SKM-1 treated with dmso at 0.1 percent for 144 hours (cell line): ENCODE results near the gene TMEM232.

Experiments used
- DNase-seq: peaks from one replicate; lab custom pipeline; 2025; ENCODE audit not compliant: unreplicated experiment; lab: John Stamatoyannopoulos, UW

The TMEM232 gene

DNA sequence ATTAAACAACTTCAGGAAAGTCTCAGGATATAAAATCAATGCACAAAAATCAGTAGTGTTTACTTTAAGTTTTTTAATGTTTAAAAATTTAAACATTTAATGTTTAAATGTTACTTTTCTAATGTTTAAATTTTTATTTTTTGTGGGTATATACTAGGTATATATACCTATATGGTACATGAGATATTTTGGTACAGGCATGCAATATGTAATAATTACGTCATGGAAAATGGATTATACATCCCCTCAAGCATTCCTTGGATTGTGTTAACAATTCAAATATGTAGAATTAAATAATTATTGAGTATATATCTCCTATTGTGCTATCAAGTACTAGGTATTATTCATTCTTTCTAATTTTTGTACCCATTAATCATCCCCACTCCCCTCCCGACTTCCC is 291.3 kb downstream of the TMEM232 start:
- DNase-seq, result no peak

DNA sequence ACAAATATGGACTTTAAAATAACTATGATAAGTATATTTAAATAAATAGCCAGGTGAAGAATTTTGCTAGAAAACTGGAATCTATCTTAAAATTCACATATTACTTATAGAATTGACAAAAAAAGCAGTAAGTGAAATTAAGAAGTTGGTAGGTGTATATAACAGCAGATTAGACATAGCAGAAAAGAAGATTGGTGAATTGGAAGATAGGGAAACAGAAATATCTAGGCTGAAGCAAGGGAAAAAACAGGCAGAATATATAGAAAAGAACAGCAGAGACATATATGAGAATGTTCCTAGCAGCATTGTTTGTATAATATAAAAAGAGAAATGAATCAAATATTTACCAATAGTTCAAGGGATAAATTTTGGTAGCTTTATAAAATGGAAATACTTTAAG is 294.9 kb downstream of the TMEM232 start:
- DNase-seq, result no peak

DNA sequence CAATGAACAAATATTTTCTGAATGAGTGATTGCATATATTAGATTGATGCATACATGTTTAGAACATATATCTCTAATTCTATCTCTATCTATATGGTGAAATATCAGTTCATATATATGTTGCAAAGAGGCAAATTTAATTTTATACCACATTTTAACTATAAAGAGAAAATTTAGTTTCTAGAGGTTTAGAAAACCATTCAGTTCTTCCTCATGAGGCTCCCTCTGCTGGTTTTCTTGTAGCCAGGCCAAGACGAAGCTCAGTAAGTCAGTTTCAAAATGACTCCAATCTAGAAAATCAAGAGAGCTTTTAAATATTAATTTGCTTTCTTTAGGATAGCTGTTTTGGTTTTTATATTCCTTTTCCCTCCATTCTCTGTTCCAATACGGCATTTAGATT is 312.1 kb downstream of the TMEM232 start:
- DNase-seq, result no peak

DNA sequence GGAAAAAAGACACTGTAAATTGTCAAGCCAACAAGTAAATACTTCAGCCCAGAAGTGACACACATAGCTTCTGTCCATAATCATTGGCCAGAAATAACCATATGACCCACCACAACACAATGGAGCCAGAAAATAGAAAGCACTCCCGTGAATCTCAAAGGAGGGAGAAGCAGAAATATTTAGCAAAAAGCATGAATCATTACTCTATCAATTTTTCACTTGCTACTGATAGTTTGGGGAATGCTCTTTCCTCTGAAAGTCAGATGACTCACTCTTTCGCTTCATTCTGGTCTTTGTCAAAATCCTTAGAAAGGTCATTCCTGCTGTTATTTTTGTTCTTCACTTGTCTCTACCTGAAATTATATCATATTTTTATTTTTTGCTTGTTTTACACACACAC is 312.6 kb downstream of the TMEM232 start:
- no peak for DNase-seq

DNA sequence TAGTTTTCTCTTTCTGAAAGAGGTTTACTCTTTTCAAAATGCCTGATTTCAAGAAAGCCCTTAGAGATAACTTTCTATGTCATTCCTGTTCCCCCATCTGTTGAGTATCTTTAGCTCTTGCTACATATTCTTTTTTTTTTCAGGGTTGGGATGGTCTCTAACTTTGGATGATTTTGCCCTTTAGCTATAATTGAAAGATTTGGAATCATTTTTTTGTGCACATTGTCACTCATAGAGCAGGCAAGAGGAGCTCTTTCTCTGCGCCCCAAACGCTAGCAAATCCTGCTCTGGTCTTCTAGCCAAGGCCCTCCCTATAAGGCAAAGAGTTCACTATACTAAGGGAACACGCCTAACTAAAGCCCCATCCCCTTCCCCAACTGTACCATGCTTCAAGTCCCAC is 316.9 kb downstream of the TMEM232 start:
- no peak for DNase-seq

DNA sequence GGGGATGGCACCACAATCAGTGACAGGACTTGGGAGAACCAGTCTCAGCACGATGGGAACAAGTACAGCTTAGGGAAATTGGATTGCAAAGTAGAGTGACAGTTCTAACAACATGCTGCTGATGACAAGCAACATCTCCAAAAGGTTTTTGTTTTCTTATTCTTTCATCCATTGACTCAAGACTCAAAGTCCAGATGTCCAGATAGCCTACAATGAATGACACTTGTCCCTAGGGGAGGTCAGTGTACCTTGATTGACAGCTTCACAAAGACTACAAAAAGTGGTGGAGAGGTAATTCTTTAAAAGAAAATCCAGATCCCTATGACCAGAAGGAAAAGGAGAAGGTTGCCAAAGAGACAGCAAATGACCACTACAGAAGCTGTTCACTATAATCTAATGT is 323.9 kb downstream of the TMEM232 start:
- DNase-seq, result no peak

DNA sequence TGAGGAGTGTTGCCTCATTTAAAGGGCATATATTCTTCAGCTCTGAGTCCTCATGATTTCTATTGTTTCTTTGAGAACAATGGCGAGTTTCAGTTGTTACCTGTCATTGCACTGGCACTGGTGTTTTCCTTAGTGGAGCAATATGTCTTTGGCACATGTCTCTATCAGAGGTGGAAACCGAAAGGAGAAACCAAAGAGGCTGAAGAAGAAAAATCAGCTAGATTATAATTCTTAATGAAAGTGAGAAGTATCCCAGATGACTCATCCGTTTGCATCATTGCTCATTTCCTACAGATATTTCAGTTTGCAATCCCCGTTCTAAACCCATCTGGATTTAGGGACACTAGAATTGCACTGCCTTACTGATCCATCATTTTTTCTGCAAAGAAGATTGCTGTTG is 324.6 kb downstream of the TMEM232 start:
- DNase-seq, result no peak

DNA sequence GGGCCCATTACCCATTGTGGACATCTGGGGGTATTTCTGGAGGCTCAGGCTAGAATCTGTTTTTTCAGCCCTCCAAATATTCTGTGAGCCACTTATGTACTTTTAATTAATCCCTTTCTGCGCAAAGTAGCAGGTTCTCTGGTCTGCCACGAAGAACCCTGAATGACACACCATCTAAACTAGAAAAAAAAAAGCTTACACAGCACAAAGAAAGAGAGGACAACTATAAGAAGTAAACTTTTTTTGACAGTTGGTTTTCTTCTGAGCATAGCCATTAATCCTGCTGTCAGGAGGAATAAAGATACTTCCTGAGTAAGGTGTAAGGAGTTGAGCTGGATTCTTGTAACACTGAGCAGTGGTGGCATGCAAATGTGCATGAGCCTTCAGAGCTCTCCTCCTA is 327.5 kb downstream of the TMEM232 start:
- no peak for DNase-seq

DNA sequence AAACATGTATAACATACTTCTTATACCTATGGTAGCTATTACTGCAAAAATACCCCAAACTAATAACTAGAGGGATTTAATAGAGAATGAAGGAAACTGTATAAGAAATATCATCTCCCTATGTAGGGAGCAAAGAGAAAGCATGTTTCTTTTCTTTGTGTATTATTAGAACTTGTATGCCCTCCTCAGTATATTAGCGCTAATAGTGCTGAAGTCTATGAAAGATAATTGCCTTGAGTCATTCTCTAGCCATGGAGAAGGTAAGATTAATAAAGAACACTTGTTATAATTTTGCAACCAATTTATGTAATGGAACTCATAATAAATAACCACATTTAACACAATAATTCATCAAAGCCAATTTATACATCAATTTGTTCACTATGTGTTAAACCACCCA is 329.2 kb downstream of the TMEM232 start:
- DNase-seq, result no peak

DNA sequence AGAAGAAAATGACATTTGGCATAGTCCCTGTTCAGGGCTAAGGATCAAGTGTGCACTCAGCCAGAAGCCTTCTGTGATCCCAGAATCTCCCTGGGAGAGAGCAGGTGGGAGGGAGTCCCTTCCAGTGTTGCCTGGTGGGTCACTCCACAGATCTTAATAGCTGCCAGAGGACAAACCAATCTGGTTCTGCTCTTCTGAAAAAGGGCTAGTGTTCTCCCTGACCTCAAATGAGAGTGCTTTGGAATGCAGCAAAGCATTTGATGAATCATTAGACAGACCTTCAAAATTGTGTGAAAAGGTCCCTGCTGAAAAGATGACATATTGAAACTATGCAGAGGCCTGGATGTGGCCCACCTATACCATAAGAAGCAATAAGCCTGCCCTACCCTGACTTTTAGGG is 339.7 kb downstream of the TMEM232 start:
- no peak for DNase-seq

DNA sequence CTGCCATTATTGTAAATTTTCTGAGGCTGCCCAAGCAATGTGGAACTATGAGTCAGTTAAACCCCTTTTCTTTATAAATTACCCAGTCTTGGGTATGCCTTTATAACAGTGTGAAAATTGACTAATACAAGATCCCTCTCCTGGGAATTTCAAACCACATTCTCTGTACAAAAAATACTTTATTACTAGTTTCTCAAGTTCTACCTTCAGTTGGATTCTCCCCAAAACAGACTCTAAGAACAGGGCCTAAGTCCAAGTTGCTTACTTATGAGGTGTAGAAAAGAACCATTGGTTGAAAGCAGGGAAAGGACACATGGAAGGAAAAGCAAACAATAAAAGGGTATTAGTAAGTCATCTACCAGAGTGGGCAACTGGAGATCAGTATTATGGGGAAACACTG is 343.2 kb downstream of the TMEM232 start:
- DNase-seq, result no peak

DNA sequence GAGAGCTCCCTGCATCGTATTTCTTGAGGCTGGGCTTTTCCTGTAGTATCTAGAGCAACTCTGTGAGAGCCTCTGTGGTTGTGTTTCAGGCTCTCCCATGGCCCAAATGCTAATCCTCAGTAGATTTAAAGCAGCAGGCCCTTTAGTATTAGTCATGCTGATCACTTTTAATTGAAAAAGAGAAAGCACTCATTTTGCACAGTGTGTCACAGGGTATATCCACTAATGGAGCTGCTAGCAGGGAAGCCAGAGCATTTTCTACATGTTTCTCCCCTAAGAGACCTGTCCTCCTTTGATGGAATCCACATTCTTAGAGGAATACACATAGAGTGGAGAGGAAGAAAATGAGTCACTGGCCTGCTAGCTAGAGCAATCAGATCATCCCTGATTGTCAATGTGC is 348.5 kb downstream of the TMEM232 start:
- no peak for DNase-seq

DNA sequence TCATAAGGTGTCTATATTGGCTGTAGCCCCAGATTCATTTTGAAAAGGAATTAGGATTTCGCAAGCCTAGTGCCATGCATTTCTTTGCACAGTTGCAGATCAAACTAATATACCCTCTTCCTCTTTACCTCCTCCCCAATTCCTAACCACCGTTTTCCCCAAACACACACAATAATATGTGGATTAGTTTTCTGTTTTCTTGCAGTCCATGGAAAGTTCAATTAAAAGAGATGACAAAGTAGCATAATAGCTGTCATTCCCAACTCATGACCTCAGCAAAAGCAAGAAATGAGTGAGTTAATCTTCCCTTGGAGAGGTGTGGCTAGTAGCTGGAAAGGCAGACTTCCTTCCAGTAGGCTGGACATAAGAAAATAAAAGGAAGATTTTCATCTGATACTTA is 349.1 kb downstream of the TMEM232 start:
- no peak for DNase-seq

DNA sequence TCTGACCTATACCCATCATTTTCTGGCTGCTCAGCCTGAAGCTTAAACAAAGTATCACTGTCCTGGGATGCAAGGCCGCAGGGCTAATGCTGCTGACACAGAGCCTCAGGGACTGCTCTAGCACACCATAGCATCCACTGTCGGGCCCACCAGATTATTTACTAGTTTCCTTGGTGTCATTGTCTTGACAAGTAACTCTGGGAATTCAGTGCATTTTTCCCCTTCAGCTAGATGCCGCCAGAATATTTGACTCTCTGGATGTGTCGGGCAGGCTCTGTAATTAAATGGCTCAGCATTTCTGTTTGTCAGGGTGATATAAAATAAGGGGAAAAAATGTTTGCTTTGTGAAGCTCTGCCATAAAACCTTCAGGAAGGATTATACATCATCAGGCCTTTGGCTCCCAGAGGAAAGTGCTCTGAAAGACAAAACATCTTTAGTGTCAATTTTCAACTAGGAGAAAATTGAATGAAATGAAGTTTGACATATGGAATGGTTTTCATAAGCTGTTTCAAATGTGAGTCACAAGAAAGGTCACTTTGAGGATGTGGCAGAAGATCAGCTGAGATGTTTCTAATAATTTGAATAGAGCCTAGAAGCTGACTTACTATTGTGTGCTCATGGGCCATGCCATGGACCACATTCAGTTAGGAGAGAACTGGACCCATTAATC is 350.1 kb downstream of the TMEM232 start:
- DNase-seq, result no peak

DNA sequence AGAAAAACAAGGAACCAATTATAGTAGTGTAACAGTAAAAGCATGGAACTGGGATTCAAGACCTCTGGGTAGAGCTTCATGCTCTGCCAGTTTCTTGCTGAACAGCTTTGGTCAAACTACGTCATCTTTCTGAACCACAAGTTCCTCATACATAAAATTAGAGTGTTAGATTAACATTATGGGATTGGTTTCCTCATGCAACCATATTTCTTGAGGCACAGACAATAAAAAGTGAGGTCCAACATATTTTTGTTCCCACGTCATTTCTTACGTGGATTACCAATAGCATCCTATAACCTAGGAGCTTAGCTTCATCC is 354.8 kb downstream of the TMEM232 start:
- peak; percentile 51 for DNase-seq

DNA sequence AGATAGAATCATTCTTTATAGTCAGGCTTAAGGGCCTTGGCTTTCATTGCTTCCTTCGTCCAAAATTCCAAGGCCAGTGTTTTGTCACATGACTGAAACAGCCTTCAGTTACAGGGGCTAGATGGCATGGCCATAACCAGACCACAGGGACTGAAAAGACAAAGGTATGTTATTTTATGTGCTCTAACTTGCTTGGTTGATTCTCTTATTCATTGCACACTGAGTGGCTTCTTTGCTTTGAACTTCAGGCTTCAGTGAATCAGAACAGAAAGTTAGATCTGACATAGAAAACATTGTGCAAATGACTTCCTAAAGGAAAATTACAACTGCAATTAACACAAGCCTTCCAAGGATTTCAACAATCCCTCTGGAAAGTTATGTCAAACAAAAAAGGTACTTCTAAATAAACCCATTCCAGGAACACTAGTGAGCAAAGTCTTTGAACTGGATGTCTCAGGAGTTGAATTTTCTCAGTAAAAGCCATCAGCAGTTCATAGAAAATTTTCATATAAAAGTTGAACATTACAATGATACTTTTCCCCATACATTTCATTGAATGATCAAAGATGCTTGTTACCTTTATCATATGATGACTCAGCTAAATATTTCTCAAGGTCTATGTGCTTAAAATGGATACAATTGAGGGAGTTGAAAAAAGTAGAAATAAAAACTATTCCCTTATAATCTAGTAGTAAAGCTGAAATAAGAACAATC is 355.3 kb downstream of the TMEM232 start:
- DNase-seq, result no peak
